HEK293 (cell line): ENCODE measurements around the gene ANKRD44.

Source experiments
- CTCF ChIA-PET: fragments of 350-600 bp; formaldehyde crosslinking; extraction: SDS; loops from one replicate; lab custom pipeline; 2021; ENCODE audit warnings: antibody characterized with exemption; lab: Yijun Ruan, JAX
- POLR2A ChIA-PET: fragments of 300-600 bp; formaldehyde crosslinking; extraction: SDS; loops from one replicate; lab custom pipeline; 2020; ENCODE audit warnings: antibody characterized with exemption, inconsistent platforms; lab: Yijun Ruan, JAX
- H3K27ac ChIP-seq: fragments of 200-500 bp; sonication (Bioruptor generic); 2 replicates; pipeline ENCODE4 v1.5.1; 2014; ENCODE audit warnings: low read depth, low read length, control low read depth, inconsistent platforms; ENCODE audit errors: extremely low read depth
- H3K36me3 ChIP-seq, 2 experiments: fragments of 200-500 bp in 1 of 2; sonication (Bioruptor generic) in 1 of 2; 1 replicate in 1 of 2; 2 replicates in 1 of 2; pipeline ENCODE4 v1.5.1; 2014 to 2017; ENCODE audit warnings: inconsistent platforms in 2 of 2, low read length in 2 of 2; ENCODE audit not compliant: control insufficient read depth in 2 of 2, insufficient read depth in 1 of 2
- H3K4me1 ChIP-seq: fragments of 200-500 bp; sonication (Bioruptor generic); 2 replicates; pipeline ENCODE4 v1.5.1; 2014; ENCODE audit warnings: mild to moderate bottlenecking, low read length, inconsistent platforms; ENCODE audit not compliant: control insufficient read depth, insufficient read depth
- H3K4me3 ChIP-seq: 2 replicates; pipeline ENCODE4 v1.5.1; 2011; ENCODE audit warnings: low read depth, mild to moderate bottlenecking, control low read depth, low read length, moderate library complexity
- H3K9me3 ChIP-seq: fragments of 200-500 bp; sonication (Bioruptor generic); 2 replicates; pipeline ENCODE4 v1.5.1; 2014; ENCODE audit warnings: low read depth, low read length, inconsistent platforms; ENCODE audit not compliant: control insufficient read depth, insufficient read depth
- ELK4 ChIP-seq: IDR thresholded peaks from 2 replicates; pipeline ENCODE4 v1.6.1; 2011; ENCODE audit warnings: mild to moderate bottlenecking, low read depth, low read length, borderline replicate concordance
- GLI4 ChIP-seq: fragments of 450-650 bp; formaldehyde crosslinking; IDR thresholded peaks from 2 replicates; pipeline ENCODE4 v1.5.1; 2016; ENCODE audit warnings: missing biosample characterization, missing genetic modification characterization
- GLIS2 ChIP-seq: fragments of 450-650 bp; formaldehyde crosslinking; IDR thresholded peaks from 2 replicates; pipeline ENCODE4 v1.5.1; 2016; ENCODE audit warnings: missing biosample characterization, missing genetic modification characterization
- KLF7 ChIP-seq: fragments of 450-650 bp; formaldehyde crosslinking; IDR thresholded peaks from 2 replicates; pipeline ENCODE4 v1.5.1; 2016; ENCODE audit warnings: missing biosample characterization, missing genetic modification characterization, borderline replicate concordance
- PRDM1 ChIP-seq: fragments of 450-650 bp; formaldehyde crosslinking; IDR thresholded peaks from 2 replicates; pipeline ENCODE4; 2016; ENCODE audit warnings: missing biosample characterization, missing genetic modification characterization
- SALL2 ChIP-seq: fragments of 450-650 bp; formaldehyde crosslinking; IDR thresholded peaks from 2 replicates; pipeline ENCODE4 v1.5.0; 2017; ENCODE audit warnings: missing biosample characterization, mild to moderate bottlenecking, missing genetic modification characterization, borderline replicate concordance
- SP2 ChIP-seq: fragments of 450-650 bp; formaldehyde crosslinking; IDR thresholded peaks from 2 replicates; pipeline ENCODE4 v1.5.1; 2016; ENCODE audit warnings: missing biosample characterization, missing genetic modification characterization
- YY1 ChIP-seq: fragments of 450-650 bp; formaldehyde crosslinking; IDR thresholded peaks from 2 replicates; pipeline ENCODE4 v1.5.1; 2018; ENCODE audit warnings: missing biosample characterization, missing genetic modification characterization
- ZBTB7A ChIP-seq: fragments of 450-650 bp; formaldehyde crosslinking; IDR thresholded peaks from 2 replicates; pipeline ENCODE4 v1.5.1; 2016; ENCODE audit warnings: low read depth, missing biosample characterization, missing genetic modification characterization
- ZEB2 ChIP-seq: fragments of 450-650 bp; formaldehyde crosslinking; IDR thresholded peaks from 2 replicates; pipeline ENCODE4 v1.5.1; 2016; ENCODE audit warnings: missing biosample characterization, missing genetic modification characterization
- ZFP3 ChIP-seq: fragments of 450-650 bp; formaldehyde crosslinking; IDR thresholded peaks from 2 replicates; pipeline ENCODE4 v1.5.1; 2016; ENCODE audit warnings: low read depth, missing biosample characterization, missing genetic modification characterization
- ZNF114 ChIP-seq: fragments of 450-650 bp; formaldehyde crosslinking; IDR thresholded peaks from 2 replicates; pipeline ENCODE4 v1.5.0; 2017; ENCODE audit warnings: missing biosample characterization, missing genetic modification characterization
- ZNF155 ChIP-seq: fragments of 450-650 bp; formaldehyde crosslinking; IDR thresholded peaks from 2 replicates; pipeline ENCODE4 v1.5.1; 2016; ENCODE audit warnings: missing biosample characterization, missing genetic modification characterization
- ZNF292 ChIP-seq: fragments of 450-650 bp; formaldehyde crosslinking; IDR thresholded peaks from 2 replicates; pipeline ENCODE4 v1.5.1; 2016; ENCODE audit warnings: low read depth, missing biosample characterization, missing genetic modification characterization, borderline replicate concordance
- ZNF324 ChIP-seq: fragments of 450-650 bp; formaldehyde crosslinking; IDR thresholded peaks from 2 replicates; pipeline ENCODE4 v1.5.1; 2016; ENCODE audit warnings: missing biosample characterization, missing genetic modification characterization
- ZNF510 ChIP-seq: fragments of 450-650 bp; formaldehyde crosslinking; IDR thresholded peaks from 2 replicates; pipeline ENCODE4 v1.5.1; 2018; ENCODE audit warnings: mild to moderate bottlenecking, missing genetic modification characterization, missing biosample characterization; ENCODE audit not compliant: insufficient replicate concordance
- ZNF544 ChIP-seq: fragments of 450-650 bp; formaldehyde crosslinking; IDR thresholded peaks from 2 replicates; pipeline ENCODE4 v1.5.0; 2017; ENCODE audit warnings: missing biosample characterization, missing genetic modification characterization
- ZNF560 ChIP-seq: fragments of 450-650 bp; formaldehyde crosslinking; IDR thresholded peaks from 2 replicates; pipeline ENCODE4 v1.5.1; 2017; ENCODE audit warnings: missing biosample characterization, missing genetic modification characterization, borderline replicate concordance
- ZNF561 ChIP-seq: fragments of 450-650 bp; IDR thresholded peaks from 2 replicates; pipeline ENCODE4 v1.5.1; 2018; ENCODE audit warnings: missing biosample characterization, missing genetic modification characterization, borderline replicate concordance
- ZNF623 ChIP-seq: fragments of 450-650 bp; formaldehyde crosslinking; IDR thresholded peaks from 2 replicates; pipeline ENCODE4 v1.5.1; 2016; ENCODE audit warnings: missing biosample characterization, missing genetic modification characterization
- ZNF692 ChIP-seq: fragments of 450-650 bp; formaldehyde crosslinking; IDR thresholded peaks from 2 replicates; pipeline ENCODE4 v1.5.1; 2016; ENCODE audit warnings: missing biosample characterization, missing genetic modification characterization
- ZNF747 ChIP-seq: fragments of 450-650 bp; formaldehyde crosslinking; IDR thresholded peaks from 2 replicates; pipeline ENCODE4 v1.5.1; 2016; ENCODE audit warnings: missing biosample characterization, missing genetic modification characterization
- ZNF768 ChIP-seq: fragments of 450-650 bp; formaldehyde crosslinking; IDR thresholded peaks from 2 replicates; pipeline ENCODE4 v1.5.1; 2018; ENCODE audit warnings: missing biosample characterization, mild to moderate bottlenecking, missing genetic modification characterization
- ZNF791 ChIP-seq: fragments of 450-650 bp; formaldehyde crosslinking; IDR thresholded peaks from 2 replicates; pipeline ENCODE4 v1.5.1; 2016; ENCODE audit warnings: missing biosample characterization, missing genetic modification characterization
- ZNF843 ChIP-seq: fragments of 450-650 bp; formaldehyde crosslinking; IDR thresholded peaks from 2 replicates; pipeline ENCODE4 v1.5.1; 2016; ENCODE audit warnings: missing biosample characterization, missing genetic modification characterization
- TF ChIP-seq, protein P1 (sequence below): fragments of 450-650 bp; formaldehyde crosslinking; IDR thresholded peaks from 2 replicates; pipeline ENCODE4 v1.5.1; 2016; ENCODE audit warnings: missing biosample characterization, missing genetic modification characterization
- TF ChIP-seq, protein P2 (sequence below): fragments of 450-650 bp; formaldehyde crosslinking; IDR thresholded peaks from 2 replicates; pipeline ENCODE4 v1.5.1; 2016; ENCODE audit warnings: missing biosample characterization, missing genetic modification characterization
- TF ChIP-seq, protein P3 (sequence below): fragments of 450-650 bp; formaldehyde crosslinking; IDR thresholded peaks from 2 replicates; pipeline ENCODE4 v1.5.1; 2016; ENCODE audit warnings: missing biosample characterization, missing genetic modification characterization, low read depth

The ANKRD44 gene

GRCh38 chr2:197164141-197164754, 146.3 kb downstream of the ANKRD44 start:
- CTCF ChIA-PET, result no interaction called here
- H3K9me3 ChIP-seq, result no peaks in the 10 kb centered on the region
- no peak overlapping the region for H3K4me3 ChIP-seq
- TF ChIP-seq, protein P1, sequence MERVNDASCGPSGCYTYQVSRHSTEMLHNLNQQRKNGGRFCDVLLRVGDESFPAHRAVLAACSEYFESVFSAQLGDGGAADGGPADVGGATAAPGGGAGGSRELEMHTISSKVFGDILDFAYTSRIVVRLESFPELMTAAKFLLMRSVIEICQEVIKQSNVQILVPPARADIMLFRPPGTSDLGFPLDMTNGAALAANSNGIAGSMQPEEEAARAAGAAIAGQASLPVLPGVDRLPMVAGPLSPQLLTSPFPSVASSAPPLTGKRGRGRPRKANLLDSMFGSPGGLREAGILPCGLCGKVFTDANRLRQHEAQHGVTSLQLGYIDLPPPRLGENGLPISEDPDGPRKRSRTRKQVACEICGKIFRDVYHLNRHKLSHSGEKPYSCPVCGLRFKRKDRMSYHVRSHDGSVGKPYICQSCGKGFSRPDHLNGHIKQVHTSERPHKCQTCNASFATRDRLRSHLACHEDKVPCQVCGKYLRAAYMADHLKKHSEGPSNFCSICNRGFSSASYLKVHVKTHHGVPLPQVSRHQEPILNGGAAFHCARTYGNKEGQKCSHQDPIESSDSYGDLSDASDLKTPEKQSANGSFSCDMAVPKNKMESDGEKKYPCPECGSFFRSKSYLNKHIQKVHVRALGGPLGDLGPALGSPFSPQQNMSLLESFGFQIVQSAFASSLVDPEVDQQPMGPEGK, result no peak
- TF ChIP-seq ZNF560 (tag by site-specific recombination) (no peak), ZNF544 (tag by site-specific recombination) (no peak), GLIS2 (no peak), ELK4 (no peak), ZBTB7A (tag by site-specific recombination) (no peak), SP2 (no peak), KLF7 (tag by site-specific recombination) (no peak), SALL2 (tag by site-specific recombination) (no peak), ZEB2 (tag by site-specific recombination) (no peak), ZNF324 (tag by site-specific recombination) (no peak), ZNF747 (tag by site-specific recombination) (no peak), ZNF791 (tag by site-specific recombination) (no peak), ZNF843 (tag by site-specific recombination) (no peak), ZNF768 (tag by site-specific recombination) (no peak), ZNF623 (tag by site-specific recombination) (no peak)
- TF ChIP-seq, protein P2, sequence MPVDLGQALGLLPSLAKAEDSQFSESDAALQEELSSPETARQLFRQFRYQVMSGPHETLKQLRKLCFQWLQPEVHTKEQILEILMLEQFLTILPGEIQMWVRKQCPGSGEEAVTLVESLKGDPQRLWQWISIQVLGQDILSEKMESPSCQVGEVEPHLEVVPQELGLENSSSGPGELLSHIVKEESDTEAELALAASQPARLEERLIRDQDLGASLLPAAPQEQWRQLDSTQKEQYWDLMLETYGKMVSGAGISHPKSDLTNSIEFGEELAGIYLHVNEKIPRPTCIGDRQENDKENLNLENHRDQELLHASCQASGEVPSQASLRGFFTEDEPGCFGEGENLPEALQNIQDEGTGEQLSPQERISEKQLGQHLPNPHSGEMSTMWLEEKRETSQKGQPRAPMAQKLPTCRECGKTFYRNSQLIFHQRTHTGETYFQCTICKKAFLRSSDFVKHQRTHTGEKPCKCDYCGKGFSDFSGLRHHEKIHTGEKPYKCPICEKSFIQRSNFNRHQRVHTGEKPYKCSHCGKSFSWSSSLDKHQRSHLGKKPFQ (tag by site-specific recombination), result no peak
- H3K4me1 ChIP-seq, result no peaks in the 10 kb centered on the region; the same call in 1 of the 2 replicates
- H3K27ac ChIP-seq, result no peak overlapping the region
- POLR2A ChIA-PET, result no interaction called here
- H3K36me3 ChIP-seq, result no peaks in the 10 kb centered on the region

- Histone ChIP-seq H3K27ac (no peak overlapping the region), H3K9me3 (no peaks in the 10 kb centered on the region), H3K4me3 (no peak overlapping the region), H3K36me3 (no peaks in the 10 kb centered on the region)
- CTCF ChIA-PET, result no interaction called here
- no peak for TF ChIP-seq ZNF510 (tag by site-specific recombination)
- TF ChIP-seq ZNF692 (tag by site-specific recombination), result no peak
- TF ChIP-seq YY1 (tag by site-specific recombination), result no peak
- TF ChIP-seq, protein P3, sequence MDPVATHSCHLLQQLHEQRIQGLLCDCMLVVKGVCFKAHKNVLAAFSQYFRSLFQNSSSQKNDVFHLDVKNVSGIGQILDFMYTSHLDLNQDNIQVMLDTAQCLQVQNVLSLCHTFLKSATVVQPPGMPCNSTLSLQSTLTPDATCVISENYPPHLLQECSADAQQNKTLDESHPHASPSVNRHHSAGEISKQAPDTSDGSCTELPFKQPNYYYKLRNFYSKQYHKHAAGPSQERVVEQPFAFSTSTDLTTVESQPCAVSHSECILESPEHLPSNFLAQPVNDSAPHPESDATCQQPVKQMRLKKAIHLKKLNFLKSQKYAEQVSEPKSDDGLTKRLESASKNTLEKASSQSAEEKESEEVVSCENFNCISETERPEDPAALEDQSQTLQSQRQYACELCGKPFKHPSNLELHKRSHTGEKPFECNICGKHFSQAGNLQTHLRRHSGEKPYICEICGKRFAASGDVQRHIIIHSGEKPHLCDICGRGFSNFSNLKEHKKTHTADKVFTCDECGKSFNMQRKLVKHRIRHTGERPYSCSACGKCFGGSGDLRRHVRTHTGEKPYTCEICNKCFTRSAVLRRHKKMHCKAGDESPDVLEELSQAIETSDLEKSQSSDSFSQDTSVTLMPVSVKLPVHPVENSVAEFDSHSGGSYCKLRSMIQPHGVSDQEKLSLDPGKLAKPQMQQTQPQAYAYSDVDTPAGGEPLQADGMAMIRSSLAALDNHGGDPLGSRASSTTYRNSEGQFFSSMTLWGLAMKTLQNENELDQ, result no peak
- no peak for TF ChIP-seq ZNF114
- no peak for TF ChIP-seq GLI4 (tag by site-specific recombination)
- no peak for TF ChIP-seq ZFP3 (tag by site-specific recombination)
- no peak for TF ChIP-seq ZNF561 (tag by site-specific recombination)
- no peak for TF ChIP-seq ZNF155 (tag by site-specific recombination)
- TF ChIP-seq ZNF292 (tag by site-specific recombination), result no peak
- no peak for TF ChIP-seq PRDM1 (tag by site-specific recombination)
- TF ChIP-seq, all 188 proteins: peak for 0
- H3K4me1 ChIP-seq, result peaks cover 4% of the 10 kb centered on the region; the same call in 1 of the 2 replicates
- POLR2A ChIA-PET, result no interaction called here
These were observed 146.9 kb downstream of the ANKRD44 start for GRCh38 chr2:197163712-197164140.
